GM23338 (cell line): ENCODE measurements around the gene RRP12. TPM values are rescaled to one million over a fixed set of nuclear protein-coding genes. Genes with fewer than 3 reads are reported as not detected.

Experiments
- ATAC-seq: fragments of 200-7000 bp; cut with Tn5 transposase; 3 replicates; pipeline ENCODE4 v1.9.1; 2020
- DNase-seq: peaks from one replicate; pipeline ENCODE4 v3.0.0-alpha.2; 2015; ENCODE audit warnings: low spot score
- H2AFZ ChIP-seq: fragments of 200-600 bp; sonication (generic); 2 replicates; pipeline ENCODE4 v1.8.0; 2016; ENCODE audit warnings: antibody characterized with exemption, mild to moderate bottlenecking, moderate library complexity
- H3F3A ChIP-seq: fragments of 200-600 bp; sonication (generic); replicated peaks from 2 replicates; pipeline ENCODE4 v1.8.0; 2017; ENCODE audit warnings: antibody characterized with exemption, mixed run types, low read depth
- H3K27ac ChIP-seq: fragments of 200-600 bp; sonication (generic); 2 replicates; pipeline ENCODE4 v1.6.1; 2016; ENCODE audit warnings: low read depth
- H3K27me3 ChIP-seq: fragments of 200-600 bp; sonication (generic); 2 replicates; pipeline ENCODE4 v1.8.0; 2016; ENCODE audit warnings: mild to moderate bottlenecking, mixed run types, moderate library complexity; ENCODE audit not compliant: insufficient read depth
- H3K36me3 ChIP-seq: fragments of 200-600 bp; sonication (generic); 2 replicates; pipeline ENCODE4 v1.8.0; 2016; ENCODE audit warnings: mild to moderate bottlenecking; ENCODE audit not compliant: insufficient read depth
- H3K4me1 ChIP-seq: fragments of 200-600 bp; sonication (generic); 2 replicates; pipeline ENCODE4 v1.8.0; 2016; ENCODE audit warnings: mild to moderate bottlenecking, moderate library complexity; ENCODE audit not compliant: insufficient read depth
- H3K4me2 ChIP-seq: fragments of 200-600 bp; sonication (generic); 2 replicates; pipeline ENCODE4 v1.7.1; 2017; ENCODE audit warnings: mixed run types
- H3K4me3 ChIP-seq: fragments of 200-600 bp; sonication (generic); 2 replicates; pipeline ENCODE4 v1.6.1; 2016; ENCODE audit warnings: mixed run types
- H3K79me2 ChIP-seq: fragments of 200-600 bp; sonication (generic); replicated peaks from 2 replicates; pipeline ENCODE4 v1.8.0; 2017; ENCODE audit warnings: mild to moderate bottlenecking; ENCODE audit not compliant: insufficient read depth
- H3K9me2 ChIP-seq: fragments of 200-600 bp; sonication (generic); 2 replicates; pipeline ENCODE4 v1.8.0; 2017; ENCODE audit not compliant: insufficient read depth
- H4K20me1 ChIP-seq: fragments of 200-600 bp; sonication (generic); replicated peaks from 2 replicates; pipeline ENCODE4 v1.8.0; 2017; ENCODE audit warnings: mild to moderate bottlenecking; ENCODE audit not compliant: insufficient read depth
- H3K27ac Mint-ChIP-seq: 2 replicates; pipeline ENCODE4 v1.8.0; 2020; ENCODE audit warnings: inconsistent platforms, mild to moderate bottlenecking, moderate library complexity, mixed read lengths
- H3K27me3 Mint-ChIP-seq: 3 replicates; pipeline ENCODE4 v1.8.0; 2022; ENCODE audit warnings: low read depth, mild to moderate bottlenecking, moderate library complexity, mixed read lengths, inconsistent platforms; ENCODE audit not compliant: insufficient read depth, poor library complexity
- H3K36me3 Mint-ChIP-seq: 3 replicates; pipeline ENCODE4 v1.8.0; 2021; ENCODE audit warnings: low read depth, mild to moderate bottlenecking, inconsistent platforms, moderate library complexity, mixed read lengths
- H3K4me1 Mint-ChIP-seq: 3 replicates; pipeline ENCODE4 v1.8.0; 2020; ENCODE audit warnings: mild to moderate bottlenecking, inconsistent platforms, mixed read lengths
- H3K4me3 Mint-ChIP-seq: 3 replicates; pipeline ENCODE4 v1.8.0; 2021; ENCODE audit warnings: moderate library complexity, mild to moderate bottlenecking, inconsistent platforms, mixed read lengths
- H3K9me3 Mint-ChIP-seq: 3 replicates; pipeline ENCODE4 v1.8.0; 2020; ENCODE audit warnings: moderate library complexity, mild to moderate bottlenecking, inconsistent platforms, mixed read lengths
- CREB1 ChIP-seq: fragments of 250-450 bp; sonication (Bioruptor Pico); IDR thresholded peaks from 2 replicates; pipeline ENCODE4 v1.5.0; 2020; ENCODE audit warnings: low read depth, mild to moderate bottlenecking, moderate library complexity
- EZH2 ChIP-seq: fragments of 200-600 bp; sonication (generic); IDR thresholded peaks from one replicate; pipeline ENCODE4 v1.8.0; 2017; ENCODE audit warnings: antibody characterized with exemption, mild to moderate bottlenecking, low read depth; ENCODE audit not compliant: unreplicated experiment
- EZH2phosphoT487 ChIP-seq: fragments of 200-600 bp; sonication (generic); IDR thresholded peaks from one replicate; pipeline ENCODE4 v1.8.1; 2018; ENCODE audit warnings: antibody characterized with exemption; ENCODE audit not compliant: unreplicated experiment
- JUNB ChIP-seq: IDR thresholded peaks from one replicate; pipeline ENCODE4 v1.6.1; 2016; ENCODE audit warnings: antibody characterized with exemption; ENCODE audit not compliant: unreplicated experiment
- NANOG ChIP-seq: IDR thresholded peaks from 2 replicates; pipeline ENCODE4 v1.6.1; 2016; ENCODE audit warnings: antibody characterized with exemption, borderline replicate concordance
- POLR2AphosphoS5 ChIP-seq: IDR thresholded peaks from 2 replicates; pipeline ENCODE4 v1.6.1; 2016; ENCODE audit warnings: antibody characterized with exemption, low read depth
- REST ChIP-seq: IDR thresholded peaks from one replicate; pipeline ENCODE4 v1.6.1; 2018; ENCODE audit warnings: antibody characterized with exemption; ENCODE audit not compliant: unreplicated experiment
- STAT1 ChIP-seq: IDR thresholded peaks from one replicate; pipeline ENCODE4 v1.6.1; 2016; ENCODE audit warnings: antibody characterized with exemption; ENCODE audit not compliant: unreplicated experiment
- ZNF114 ChIP-seq: fragments of 250-450 bp; sonication (Bioruptor Pico); IDR thresholded peaks from 2 replicates; pipeline ENCODE4 v1.5.0; 2020; ENCODE audit warnings: mild to moderate bottlenecking, moderate library complexity
- ZNF331 ChIP-seq: fragments of 250-450 bp; sonication (Bioruptor Pico); IDR thresholded peaks from 2 replicates; pipeline ENCODE4 v1.5.0; 2020; ENCODE audit warnings: low read depth, mild to moderate bottlenecking, moderate library complexity
- ZNF462 ChIP-seq: fragments of 250-450 bp; sonication (Bioruptor Pico); IDR thresholded peaks from 2 replicates; pipeline ENCODE4 v1.5.0; 2020; ENCODE audit warnings: mild to moderate bottlenecking, moderate library complexity
- polyA plus RNA-seq: library from polyadenylated mRNA; unstranded; fragments of >200 nt; fragmentation: Nextera tagmentation; extraction: Ambion mirVana; gene quantifications from 2 replicates; pipeline ENCODE4 v1.2.1, GENCODE V29; 2016
- total RNA-seq: library from RNA; depleted of rRNA; stranded (reverse); fragments of >200 nt; shearing (Covaris generic); gene quantifications from 2 replicates; pipeline ENCODE4 v1.2.3, GENCODE V29; 2014
- TF ChIP-seq, protein P1 (sequence below), 2 experiments: fragments of 200-600 bp in 1 of 2; sonication (generic) in 1 of 2; conservative IDR thresholded peaks; 2 replicates each; pipeline versions ENCODE4 v1.5.1 to v1.6.1; 2016 to 2017; ENCODE audit warnings: antibody characterized with exemption in 2 of 2, low read depth in 2 of 2, mild to moderate bottlenecking in 2 of 2, moderate library complexity in 1 of 2
- TF ChIP-seq, protein P2 (sequence below): IDR thresholded peaks from 2 replicates; pipeline ENCODE4 v1.6.1; 2016; ENCODE audit warnings: antibody characterized with exemption

Gene RRP12
- total and polyA plus RNA-seq, 2 experiments from 2014 or later = 53.4 to 62.6 TPM

- peak; percentile 48 for DNase-seq
- peaks cover 18% of the 10 kb centered on the region for H3K27me3 Mint-ChIP-seq
- peak overlapping the region; percentile 95 for H3K27ac Mint-ChIP-seq
- H3K4me1 Mint-ChIP-seq = peaks cover 48% of the 10 kb centered on the region
- peak overlapping the region; percentile 85; the same call in 1 of the 2 replicates for H3K27ac ChIP-seq
- TF ChIP-seq EZH2phosphoT487 (no peak), STAT1 (no peak), ZNF114 (CRISPR knock-in tag) (no peak), EZH2 (no peak), JUNB (no peak), CREB1 (CRISPR knock-in tag) (no peak), ZNF331 (CRISPR knock-in tag) (no peak), POLR2AphosphoS5 (no peak), ZNF462 (no peak), REST (no peak), NANOG (no peak)
- TF ChIP-seq, protein P1, sequence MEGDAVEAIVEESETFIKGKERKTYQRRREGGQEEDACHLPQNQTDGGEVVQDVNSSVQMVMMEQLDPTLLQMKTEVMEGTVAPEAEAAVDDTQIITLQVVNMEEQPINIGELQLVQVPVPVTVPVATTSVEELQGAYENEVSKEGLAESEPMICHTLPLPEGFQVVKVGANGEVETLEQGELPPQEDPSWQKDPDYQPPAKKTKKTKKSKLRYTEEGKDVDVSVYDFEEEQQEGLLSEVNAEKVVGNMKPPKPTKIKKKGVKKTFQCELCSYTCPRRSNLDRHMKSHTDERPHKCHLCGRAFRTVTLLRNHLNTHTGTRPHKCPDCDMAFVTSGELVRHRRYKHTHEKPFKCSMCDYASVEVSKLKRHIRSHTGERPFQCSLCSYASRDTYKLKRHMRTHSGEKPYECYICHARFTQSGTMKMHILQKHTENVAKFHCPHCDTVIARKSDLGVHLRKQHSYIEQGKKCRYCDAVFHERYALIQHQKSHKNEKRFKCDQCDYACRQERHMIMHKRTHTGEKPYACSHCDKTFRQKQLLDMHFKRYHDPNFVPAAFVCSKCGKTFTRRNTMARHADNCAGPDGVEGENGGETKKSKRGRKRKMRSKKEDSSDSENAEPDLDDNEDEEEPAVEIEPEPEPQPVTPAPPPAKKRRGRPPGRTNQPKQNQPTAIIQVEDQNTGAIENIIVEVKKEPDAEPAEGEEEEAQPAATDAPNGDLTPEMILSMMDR (conservative IDR thresholded peaks at IDR 0.05; ENCODE audit: low read depth in 2 of 2) = no peak
- TF ChIP-seq, protein P2, sequence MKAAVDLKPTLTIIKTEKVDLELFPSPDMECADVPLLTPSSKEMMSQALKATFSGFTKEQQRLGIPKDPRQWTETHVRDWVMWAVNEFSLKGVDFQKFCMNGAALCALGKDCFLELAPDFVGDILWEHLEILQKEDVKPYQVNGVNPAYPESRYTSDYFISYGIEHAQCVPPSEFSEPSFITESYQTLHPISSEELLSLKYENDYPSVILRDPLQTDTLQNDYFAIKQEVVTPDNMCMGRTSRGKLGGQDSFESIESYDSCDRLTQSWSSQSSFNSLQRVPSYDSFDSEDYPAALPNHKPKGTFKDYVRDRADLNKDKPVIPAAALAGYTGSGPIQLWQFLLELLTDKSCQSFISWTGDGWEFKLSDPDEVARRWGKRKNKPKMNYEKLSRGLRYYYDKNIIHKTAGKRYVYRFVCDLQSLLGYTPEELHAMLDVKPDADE = no peak
- no peaks in the 10 kb centered on the region for H3K27me3 ChIP-seq
- H3K4me3 Mint-ChIP-seq = peak overlapping the region; percentile 94
- H3K4me1 ChIP-seq = peaks cover 51% of the 10 kb centered on the region
- no peak for ATAC-seq
- H3K4me3 ChIP-seq = peak overlapping the region; percentile 82
- no peak overlapping the region for H2AFZ ChIP-seq
- H3K9me3 Mint-ChIP-seq = no peaks in the 10 kb centered on the region
- H3K36me3 ChIP-seq = no peaks in the 10 kb centered on the region
- H3K9me2 ChIP-seq = no peaks in the 10 kb centered on the region
- H3F3A ChIP-seq = peaks cover 14% of the 10 kb centered on the region
- peaks cover 51% of the 10 kb centered on the region for H3K79me2 ChIP-seq
- peaks cover 40% of the 10 kb centered on the region for H3K36me3 Mint-ChIP-seq
- peak overlapping the region; percentile 93 for H3K4me2 ChIP-seq
- H4K20me1 ChIP-seq = peaks cover 24% of the 10 kb centered on the region
These were observed 67.4 kb downstream of the RRP12 start for GRCh38 chr10:97333601-97334369.
